HepG2 (cell line): ENCODE measurements around the gene NEURL3. TPM values are rescaled to one million over a fixed set of nuclear protein-coding genes. Genes with fewer than 3 reads are reported as not detected.

Experiments used
- ATF1 ChIP-seq: IDR thresholded peaks from 2 replicates; pipeline ENCODE4 v1.6.1; 2016; ENCODE audit warnings: mild to moderate bottlenecking, control low read depth
- BCL6 ChIP-seq: IDR thresholded peaks from 2 replicates; pipeline ENCODE4 v1.6.1; 2016; ENCODE audit warnings: missing genetic modification reagents, missing compliant biosample characterization
- CBX2 ChIP-seq, 2 experiments: fragments of 200-600 bp in 1 of 2; sonication (generic); formaldehyde crosslinking in 1 of 2; IDR thresholded peaks; 2 replicates each; pipeline versions ENCODE4 v1.7.0 to v1.8.1; 2018 to 2022; ENCODE audit warnings: low read depth in 2 of 2, low read length in 1 of 2, mild to moderate bottlenecking in 1 of 2, missing genetic modification reagents in 1 of 2
- CREB1 ChIP-seq, 2 experiments: fragments of 450-650 bp in 1 of 2; IDR thresholded peaks; 2 replicates each; pipeline ENCODE4 v1.6.1; 2016 to 2017; ENCODE audit warnings: control low read depth in 1 of 2, mild to moderate bottlenecking in 1 of 2, missing compliant biosample characterization in 1 of 2, missing genetic modification characterization in 1 of 2
- CREM ChIP-seq, 2 experiments: sonication (generic) in 1 of 2; formaldehyde crosslinking in 1 of 2; IDR thresholded peaks; 2 replicates each; pipeline versions ENCODE4 v1.4.0 to v1.6.1; 2016 to 2020; ENCODE audit warnings: antibody characterized with exemption in 1 of 2, mild to moderate bottlenecking in 1 of 2, missing genetic modification reagents in 1 of 2
- ELF3 ChIP-seq: IDR thresholded peaks from 2 replicates; pipeline ENCODE4 v1.6.1; 2016; ENCODE audit warnings: missing genetic modification reagents, missing compliant biosample characterization
- ETS1 ChIP-seq: sonication (generic); formaldehyde crosslinking; IDR thresholded peaks from 2 replicates; pipeline ENCODE4 v1.4.0; 2020; ENCODE audit warnings: missing genetic modification reagents
- ETV5 ChIP-seq: IDR thresholded peaks from 2 replicates; pipeline ENCODE4 v1.6.1; 2018; ENCODE audit warnings: missing biosample characterization, missing genetic modification reagents, inconsistent platforms, borderline replicate concordance
- FIP1L1 ChIP-seq: fragments of 200-400 bp; formaldehyde crosslinking; IDR thresholded peaks from 2 replicates; pipeline ENCODE4 v1.6.1; 2018; ENCODE audit warnings: low read depth, mild to moderate bottlenecking, low read length, moderate library complexity, borderline replicate concordance; ENCODE audit not compliant: insufficient read depth
- GABPB1 ChIP-seq: IDR thresholded peaks from 2 replicates; pipeline ENCODE4 v1.6.1; 2016; ENCODE audit warnings: mild to moderate bottlenecking, missing genetic modification reagents, moderate library complexity, missing compliant biosample characterization
- HNRNPK ChIP-seq: fragments of 200-400 bp; formaldehyde crosslinking; IDR thresholded peaks from 2 replicates; pipeline ENCODE4 v1.6.1; 2018; ENCODE audit warnings: low read length, low read depth, moderate library complexity, mild to moderate bottlenecking; ENCODE audit not compliant: poor library complexity, severe bottlenecking
- PRDM10 ChIP-seq: sonication (generic); formaldehyde crosslinking; IDR thresholded peaks from 2 replicates; pipeline ENCODE4 v1.4.0; 2020; ENCODE audit warnings: low read depth, missing genetic modification reagents
- RAD21 ChIP-seq: fragments of 450-650 bp; formaldehyde crosslinking; IDR thresholded peaks from 2 replicates; pipeline ENCODE4 v1.5.0; 2020; ENCODE audit warnings: mild to moderate bottlenecking
- RFX1 ChIP-seq: fragments of 450-650 bp; IDR thresholded peaks from 2 replicates; pipeline ENCODE4 v1.6.1; 2017
- RFXANK ChIP-seq: IDR thresholded peaks from 2 replicates; pipeline ENCODE4 v1.6.1; 2016
- TAF1 ChIP-seq: sonication (generic); formaldehyde crosslinking; IDR thresholded peaks from 2 replicates; pipeline ENCODE4 v1.4.0; 2020; ENCODE audit warnings: missing genetic modification reagents
- TBX2 ChIP-seq: sonication (generic); formaldehyde crosslinking; IDR thresholded peaks from 2 replicates; pipeline ENCODE4 v1.5.0; 2020; ENCODE audit warnings: missing genetic modification reagents, mild to moderate bottlenecking, borderline replicate concordance
- ZBTB39 ChIP-seq: sonication (generic); formaldehyde crosslinking; IDR thresholded peaks from 2 replicates; pipeline ENCODE4 v1.5.0; 2020; ENCODE audit warnings: missing genetic modification reagents
- ZNF276 ChIP-seq: sonication (generic); formaldehyde crosslinking; IDR thresholded peaks from 2 replicates; pipeline ENCODE4 v1.4.0; 2020; ENCODE audit warnings: mild to moderate bottlenecking, low read depth, missing genetic modification reagents
- ZNF678 ChIP-seq: sonication (generic); formaldehyde crosslinking; IDR thresholded peaks from 2 replicates; pipeline ENCODE4 v1.4.0; 2020; ENCODE audit warnings: mild to moderate bottlenecking, missing genetic modification reagents
- polyA plus RNA-seq, 8 experiments: library from polyadenylated mRNA; depleted of rRNA in 3 of 8; stranded (reverse) in 7 of 8; unstranded in 1 of 8; fragments of >200 nt; fragmentation: Illumina TruSeq in 4 of 8; extraction: Trizol in 4 of 8; gene quantifications; 2 replicates each; pipeline versions ENCODE4 v1.2.1 to v1.2.3, GENCODE V29; 2011 to 2016; ENCODE audit warnings: low read depth in 4 of 8, missing spikeins in 1 of 8, mixed read lengths in 1 of 8; ENCODE audit not compliant: insufficient read depth in 1 of 8
- total RNA-seq, 5 experiments: library from RNA; depleted of rRNA; stranded (reverse); fragments of >200 nt; fragmentation: Illumina TruSeq; extraction: Trizol; gene quantifications; 2 replicates each; pipeline ENCODE4 v1.2.3, GENCODE V29; 2016; ENCODE audit warnings: low read depth in 1 of 5

The NEURL3 gene
- total and polyA plus RNA-seq, 2 of the 13 experiments (the other 11 are each of a cell fraction or from before 2014, with no cell fraction given): 0.16 to 1.2 TPM

GRCh38 chr2:96536445-96537065, 31.4 kb upstream of the NEURL3 start, which contains the start of gene ARID5A (continued):
- TF ChIP-seq HNRNPK (peak; percentile 5), RFX1 (no peak; the same call in 1 of the 2 replicates), ZBTB39 (CRISPR knock-in tag) (no peak), CREM (IDR thresholded peaks at IDR 0.05) (peak; percentile 83), CREM (CRISPR knock-in tag; IDR thresholded peaks at IDR 0.05) (no peak), FIP1L1 (no peak), GABPB1 (CRISPR knock-in tag) (peak; percentile 87), ZNF276 (CRISPR knock-in tag) (no peak), ZNF678 (no peak), CREB1 (IDR thresholded peaks at IDR 0.05) (peak; percentile 33; the same call in 1 of the 2 replicates), CREB1 (CRISPR knock-in tag; IDR thresholded peaks at IDR 0.05) (peak; percentile 89), BCL6 (CRISPR knock-in tag) (peak; percentile 38; the same call in 1 of the 2 replicates), ETS1 (no peak), TBX2 (CRISPR knock-in tag) (no peak; the same call in 1 of the 2 replicates), TAF1 (CRISPR knock-in tag) (peak; percentile 63), PRDM10 (CRISPR knock-in tag) (peak; percentile 46; the same call in 1 of the 2 replicates), CBX2 (IDR thresholded peaks at IDR 0.05; ENCODE audit: low read depth, low read length) (no peak), CBX2 (CRISPR knock-in tag; IDR thresholded peaks at IDR 0.05; ENCODE audit: low read depth) (no peak), ATF1 (CRISPR knock-in tag) (peak; percentile 74; the same call in 1 of the 2 replicates), RAD21 (CRISPR knock-in tag) (peak; percentile 11; the same call in 1 of the 2 replicates), ETV5 (no peak; the same call in 1 of the 2 replicates), RFXANK (CRISPR knock-in tag) (no peak), ELF3 (CRISPR knock-in tag) (peak; percentile 51; the same call in 1 of the 2 replicates)
